HL-60 (cell line): ENCODE measurements around the gene MLN.

Source experiments
- CTCF ChIP-seq: IDR thresholded peaks from one replicate; pipeline ENCODE4 v1.5.1; 2011; ENCODE audit warnings: low read length, control low read depth, inconsistent platforms; ENCODE audit not compliant: insufficient read depth
- GABPA ChIP-seq: IDR thresholded peaks from 2 replicates; pipeline ENCODE4 v1.6.1; 2012; ENCODE audit warnings: low read depth
- POLR2AphosphoS5 ChIP-seq: IDR thresholded peaks from 2 replicates; pipeline ENCODE4 v1.6.1; 2012; ENCODE audit warnings: low read depth

- TF ChIP-seq GABPA: no peak
- no peak for TF ChIP-seq CTCF
- TF ChIP-seq POLR2AphosphoS5: no peak
These were observed 22.7 kb upstream of the MLN start for GRCh38 chr6:33826537-33826936.
